H1 (cell line): ENCODE results near the gene RAET1G.
"Not testable (repeated sequence)": the region's sequence is repeated elsewhere in the genome, so short reads cannot be mapped to it uniquely, and the experiment has no call there.

Experiments used
- CREB1 ChIP-seq: IDR thresholded peaks from 2 replicates; pipeline ENCODE4 v1.6.1; 2012; ENCODE audit warnings: inconsistent platforms
- CTCF ChIP-seq, 3 experiments: IDR thresholded peaks; 1 replicate in 2 of 3; 2 replicates in 1 of 3; pipeline versions ENCODE4 v1.5.1 to v1.6.1; 2011; ENCODE audit warnings: low read length in 3 of 3, mild to moderate bottlenecking in 3 of 3, inconsistent platforms in 2 of 3, low read depth in 1 of 3, moderate library complexity in 1 of 3; ENCODE audit not compliant: insufficient read depth in 1 of 3; ENCODE audit errors: control extremely low read depth in 1 of 3
- E2F6 ChIP-seq: IDR thresholded peaks from 2 replicates; pipeline ENCODE4 v1.6.1; 2012; ENCODE audit warnings: inconsistent platforms
- JUND ChIP-seq: IDR thresholded peaks from 2 replicates; pipeline ENCODE4 v1.6.1; 2011; ENCODE audit warnings: mild to moderate bottlenecking, improper control_type of control experiment, low read length
- KDM5A ChIP-seq: fragments of 200-600 bp; IDR thresholded peaks from 2 replicates; pipeline ENCODE4 v1.7.1; 2012; ENCODE audit warnings: mild to moderate bottlenecking, low read length, inconsistent platforms, mixed read lengths
- MAFK ChIP-seq: IDR thresholded peaks from 2 replicates; pipeline ENCODE4 v1.6.1; 2012; ENCODE audit warnings: low read depth, mild to moderate bottlenecking, improper control_type of control experiment, low read length
- NRF1 ChIP-seq: IDR thresholded peaks from 2 replicates; pipeline ENCODE4 v1.6.1; 2011; ENCODE audit warnings: mild to moderate bottlenecking, low read depth, low read length, improper control_type of control experiment
- POLR2A ChIP-seq, 2 experiments: IDR thresholded peaks; 1 replicate in 1 of 2; 2 replicates in 1 of 2; pipeline ENCODE4 v1.6.1; 2011; ENCODE audit warnings: low read depth in 2 of 2, low read length in 2 of 2, mild to moderate bottlenecking in 2 of 2; ENCODE audit errors: control extremely low read depth in 1 of 2
- POLR2AphosphoS5 ChIP-seq: IDR thresholded peaks from 2 replicates; pipeline ENCODE4 v1.6.1; 2011; ENCODE audit warnings: low read depth, low read length
- SRF ChIP-seq: IDR thresholded peaks from 2 replicates; pipeline ENCODE4 v1.6.1; 2011; ENCODE audit warnings: mild to moderate bottlenecking, low read depth, low read length, moderate library complexity
- TCF12 ChIP-seq: IDR thresholded peaks from 2 replicates; pipeline ENCODE4 v1.6.1; 2011; ENCODE audit warnings: low read depth, mild to moderate bottlenecking, low read length
- TEAD4 ChIP-seq: IDR thresholded peaks from 2 replicates; pipeline ENCODE4 v1.6.1; 2012; ENCODE audit warnings: low read depth, low read length, inconsistent platforms, mixed read lengths
- USF2 ChIP-seq: IDR thresholded peaks from 2 replicates; pipeline ENCODE4 v1.6.1; 2011; ENCODE audit warnings: low read length, improper control_type of control experiment

- not testable (repeated sequence) for TF ChIP-seq CTCF (IDR thresholded peaks at IDR 0.05; ENCODE audit: control extremely low read depth in 1 of 3, insufficient read depth in 1 of 3, low read depth in 1 of 3, low read length in 3 of 3); JUND; NRF1; SRF; USF2; TCF12; POLR2A (IDR thresholded peaks at IDR 0.05; ENCODE audit: control extremely low read depth in 1 of 2, low read depth in 2 of 2, low read length in 2 of 2); E2F6; KDM5A; CREB1; POLR2AphosphoS5; TEAD4; MAFK
These were observed 31.1 kb downstream of the RAET1G start for GRCh38 chr6:149891864-149892263.
